GM21723 (cell line): Measurements from ENCODE around the gene KLHL3.
"Not testable (repeated sequence)": the region's sequence is repeated elsewhere in the genome, so short reads cannot be mapped to it uniquely, and the experiment has no call there.

Experiments
- ATAC-seq: cut with Tn5 transposase; IDR thresholded peaks from one replicate; pipeline ENCODE4 v1.9.1; 2021; ENCODE audit warnings: mild to moderate bottlenecking, moderate library complexity; ENCODE audit not compliant: unreplicated experiment

The KLHL3 gene, protein sequence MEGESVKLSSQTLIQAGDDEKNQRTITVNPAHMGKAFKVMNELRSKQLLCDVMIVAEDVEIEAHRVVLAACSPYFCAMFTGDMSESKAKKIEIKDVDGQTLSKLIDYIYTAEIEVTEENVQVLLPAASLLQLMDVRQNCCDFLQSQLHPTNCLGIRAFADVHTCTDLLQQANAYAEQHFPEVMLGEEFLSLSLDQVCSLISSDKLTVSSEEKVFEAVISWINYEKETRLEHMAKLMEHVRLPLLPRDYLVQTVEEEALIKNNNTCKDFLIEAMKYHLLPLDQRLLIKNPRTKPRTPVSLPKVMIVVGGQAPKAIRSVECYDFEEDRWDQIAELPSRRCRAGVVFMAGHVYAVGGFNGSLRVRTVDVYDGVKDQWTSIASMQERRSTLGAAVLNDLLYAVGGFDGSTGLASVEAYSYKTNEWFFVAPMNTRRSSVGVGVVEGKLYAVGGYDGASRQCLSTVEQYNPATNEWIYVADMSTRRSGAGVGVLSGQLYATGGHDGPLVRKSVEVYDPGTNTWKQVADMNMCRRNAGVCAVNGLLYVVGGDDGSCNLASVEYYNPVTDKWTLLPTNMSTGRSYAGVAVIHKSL

GRCh38 chr5:137735555-137736284, at the start of gene KLHL3:
KLHL3 (minus strand) TSS chr5:137736089; CDS start chr5:137735646, 443 bp downstream.
- ATAC-seq = peak; percentile 46

- ATAC-seq = no peak
Observed at GRCh38 chr5:137782984-137783536, 47.2 kb upstream of the KLHL3 start.

- ATAC-seq = no peak
Observed at GRCh38 chr5:137782055-137782454, 46.2 kb upstream of the KLHL3 start.

DNA sequence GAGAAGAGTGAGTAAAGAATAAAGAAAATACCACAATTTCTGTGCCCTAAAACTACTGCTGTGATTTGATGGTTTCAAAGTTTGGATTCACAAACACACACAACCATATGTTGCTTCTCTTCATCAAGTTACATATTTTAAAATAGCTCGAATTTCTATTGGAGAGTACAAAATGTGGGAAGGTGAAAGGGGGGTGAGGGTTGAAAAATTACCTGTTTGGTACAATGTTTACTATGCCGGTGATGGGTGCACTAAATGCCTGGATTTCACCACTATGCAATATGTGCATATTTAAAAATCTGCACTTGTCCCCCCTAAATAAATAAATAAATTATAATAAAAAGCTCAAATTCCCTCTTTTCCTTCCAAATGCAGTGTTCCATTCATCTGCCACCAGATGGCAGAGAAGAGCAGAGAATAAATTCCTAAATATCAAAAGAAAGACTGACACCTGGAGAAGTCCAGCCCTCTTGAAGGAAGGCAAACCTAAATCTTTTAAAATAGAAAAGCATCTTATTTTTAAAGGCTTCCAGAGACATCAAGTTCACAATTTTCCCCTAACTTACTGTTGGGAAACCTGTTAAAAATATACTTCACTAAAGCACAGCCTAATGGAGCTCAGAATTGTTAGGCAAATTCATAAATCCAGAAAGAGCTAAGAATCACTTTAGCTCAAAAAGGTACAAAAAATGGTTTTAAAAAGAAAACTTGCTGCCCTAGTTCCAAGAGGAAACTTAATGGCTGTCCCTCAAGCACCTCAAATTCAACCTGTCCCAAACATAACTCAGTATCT, 43.1 kb upstream of the KLHL3 start:
- ATAC-seq = no peak

GRCh38 chr5:137767937-137768336, 32.0 kb upstream of the KLHL3 start:
- ATAC-seq = not testable (repeated sequence)

DNA sequence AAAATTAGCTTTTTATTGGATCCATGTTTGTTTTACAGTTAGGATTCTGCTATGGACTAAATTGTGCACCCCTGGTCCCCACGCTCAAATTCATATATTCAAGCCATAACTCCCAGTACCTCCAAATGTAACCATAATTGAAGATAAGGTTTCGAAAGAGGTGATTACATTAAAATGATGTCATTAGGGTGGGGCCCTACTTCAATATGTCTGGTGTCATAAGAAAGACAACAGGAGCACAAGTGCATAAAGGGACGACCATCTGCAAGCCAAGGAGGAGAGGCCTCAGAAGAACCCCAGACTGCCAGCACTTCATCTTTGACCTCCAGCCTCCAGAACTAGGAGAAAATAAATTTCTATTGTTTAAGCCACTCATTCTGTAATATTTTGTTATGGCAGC, 25.7 kb upstream of the KLHL3 start:
- no peak for ATAC-seq

- no peak for ATAC-seq
Observed at GRCh38 chr5:137760719-137761516, 25.0 kb upstream of the KLHL3 start.

DNA sequence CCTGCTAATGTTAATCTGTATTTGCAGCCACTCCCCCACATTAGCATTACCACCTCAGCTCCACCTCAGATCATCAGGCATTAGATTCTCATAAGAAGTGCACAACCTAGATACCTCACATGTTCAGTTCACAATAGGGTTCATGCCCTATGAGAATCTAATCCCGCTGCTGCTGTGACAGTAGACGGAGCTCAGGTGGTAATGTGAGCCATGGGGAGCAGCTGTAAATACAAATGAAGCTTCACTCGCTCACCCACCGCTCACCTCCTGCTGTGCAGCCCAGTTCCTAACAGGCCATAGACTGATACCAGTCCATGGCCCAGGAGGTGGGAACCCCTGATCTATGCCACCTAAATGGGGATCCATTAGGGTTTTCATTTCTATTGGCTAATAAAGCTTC, 24.4 kb upstream of the KLHL3 start:
- ATAC-seq = no peak

- ATAC-seq = no peak
Observed at GRCh38 chr5:137758715-137759306, 22.9 kb upstream of the KLHL3 start.

DNA sequence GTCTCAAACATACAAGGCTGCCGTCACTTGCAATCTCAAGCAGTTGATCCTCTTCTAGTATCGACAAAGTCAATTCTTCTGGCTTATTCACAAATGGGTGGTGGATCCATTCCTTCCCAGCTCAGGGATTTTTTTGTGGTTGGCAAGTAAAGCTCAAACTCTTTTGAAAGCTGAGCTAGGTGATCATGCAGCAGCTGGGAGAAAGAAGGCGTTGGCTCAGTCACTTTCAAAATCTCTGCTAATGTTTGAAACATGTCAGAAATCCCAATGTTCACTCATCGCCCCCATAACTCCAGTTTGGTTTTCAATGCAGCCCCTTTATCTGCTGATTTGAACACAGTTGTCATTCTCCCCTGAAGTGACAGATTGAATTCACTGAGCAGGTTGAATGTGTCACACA, 22.2 kb upstream of the KLHL3 start:
- no peak for ATAC-seq

- no peak for ATAC-seq
Observed at GRCh38 chr5:137757634-137758033, 21.7 kb upstream of the KLHL3 start.

DNA sequence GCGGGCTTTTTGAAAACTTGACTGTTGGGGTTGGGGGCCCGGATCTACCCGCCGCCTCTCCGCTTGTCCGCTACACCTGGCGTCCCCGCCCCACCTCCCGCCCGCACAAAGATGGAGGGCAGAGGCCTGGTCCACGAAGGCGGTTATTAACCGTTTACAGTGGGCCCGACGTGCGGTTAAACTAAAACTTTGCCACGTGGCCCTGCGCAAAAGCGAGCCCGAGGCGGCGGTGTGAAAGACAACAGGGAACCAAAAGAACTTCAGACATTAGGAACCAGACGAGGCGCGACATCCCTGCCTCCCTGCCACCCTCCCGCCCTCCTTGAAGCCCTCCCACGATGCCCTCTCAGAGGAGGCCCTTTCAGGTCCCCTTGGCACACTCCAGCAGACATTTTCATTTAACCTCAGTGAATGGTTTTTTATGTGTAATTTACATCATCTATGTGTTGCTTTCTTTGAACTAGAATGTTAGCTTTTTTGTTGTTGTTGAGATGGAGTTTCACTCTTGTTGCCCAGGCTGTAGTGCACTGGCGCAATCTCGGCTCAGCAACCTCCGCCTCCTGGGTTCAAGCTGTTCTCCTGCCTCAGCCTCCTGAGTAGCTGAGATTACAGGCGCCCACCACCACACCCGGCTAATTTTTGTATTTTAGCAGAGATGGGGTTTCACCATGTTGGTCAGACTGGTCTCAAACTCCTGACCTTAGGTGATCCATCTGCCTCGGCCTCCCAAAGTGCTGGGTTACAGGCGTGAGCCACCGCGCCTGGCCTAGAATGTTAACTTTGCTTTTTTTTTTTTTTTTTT, 19.3 kb upstream of the KLHL3 start:
- ATAC-seq = peak; percentile 24

DNA sequence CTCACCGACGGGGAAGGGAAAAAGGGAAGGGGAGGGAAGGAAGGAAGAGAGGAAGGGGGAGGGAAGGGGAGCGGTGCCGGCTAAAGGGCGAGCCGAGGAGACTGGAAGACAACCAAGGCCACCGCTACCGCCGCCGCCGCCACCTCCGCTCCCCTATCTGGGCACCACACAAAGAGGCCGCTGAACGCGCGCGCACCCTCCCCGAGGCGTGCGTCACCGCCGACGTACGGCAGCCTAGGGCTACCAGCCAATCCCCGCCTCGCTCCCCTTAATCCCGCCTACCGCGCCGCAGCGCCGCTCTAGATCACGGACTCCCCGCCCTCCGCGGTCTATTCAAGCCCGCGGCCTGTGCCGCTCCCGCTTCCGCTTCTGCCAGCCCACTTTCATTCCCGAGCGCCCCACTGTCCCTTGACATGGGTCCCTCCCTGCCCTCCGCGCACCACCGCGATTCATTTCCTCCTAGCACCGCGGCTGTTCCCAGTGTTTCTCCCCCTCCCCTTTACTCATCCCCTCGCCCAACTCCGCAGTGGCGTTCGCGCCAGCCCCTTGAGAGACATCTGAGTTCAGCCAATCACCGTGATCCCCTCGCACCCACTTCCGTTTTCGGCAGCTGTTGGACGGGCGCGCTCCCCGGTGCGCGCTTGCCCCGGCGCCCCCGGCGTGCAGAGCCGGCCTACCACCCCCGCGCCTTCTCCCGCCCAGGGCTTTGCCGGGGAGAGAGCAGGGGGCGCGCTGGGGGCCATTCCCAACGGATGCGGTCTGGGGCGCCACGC, 18.5 kb upstream of the KLHL3 start, which contains the start of gene HNRNPA0:
Gene HNRNPA0, minus strand, starts transcription at position 176 of the 773 bp plus-strand sequence. CDS start 297 bp downstream, outside the sequence.
- peak; percentile 80 for ATAC-seq

DNA sequence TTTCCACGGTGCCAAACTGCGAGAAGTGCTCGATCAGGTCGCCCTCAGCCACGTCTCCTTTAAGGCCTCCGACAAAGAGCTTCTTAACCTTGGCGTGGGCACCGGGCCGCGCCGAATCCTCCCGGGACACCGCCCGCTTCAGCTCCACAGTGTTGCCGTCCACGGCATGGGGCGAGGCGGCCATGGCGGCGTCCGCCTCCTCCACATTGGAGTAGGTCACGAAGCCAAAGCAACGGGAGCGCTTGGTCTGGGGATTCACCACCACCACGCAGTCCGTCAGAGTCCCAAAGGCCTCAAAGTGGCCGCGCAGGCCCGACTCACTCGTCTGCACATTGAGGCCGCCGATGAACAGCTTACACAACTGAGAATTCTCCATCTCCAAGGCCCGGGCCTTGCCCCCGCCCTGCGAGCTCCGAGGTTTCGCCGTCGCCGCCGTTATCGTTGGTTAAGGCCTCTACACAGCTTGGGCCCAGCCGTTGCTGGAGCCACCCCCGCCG, 17.9 kb upstream of the KLHL3 start:
- ATAC-seq = peak; percentile 22

GRCh38 chr5:137752905-137753690, 17.2 kb upstream of the KLHL3 start:
- ATAC-seq = no peak

DNA sequence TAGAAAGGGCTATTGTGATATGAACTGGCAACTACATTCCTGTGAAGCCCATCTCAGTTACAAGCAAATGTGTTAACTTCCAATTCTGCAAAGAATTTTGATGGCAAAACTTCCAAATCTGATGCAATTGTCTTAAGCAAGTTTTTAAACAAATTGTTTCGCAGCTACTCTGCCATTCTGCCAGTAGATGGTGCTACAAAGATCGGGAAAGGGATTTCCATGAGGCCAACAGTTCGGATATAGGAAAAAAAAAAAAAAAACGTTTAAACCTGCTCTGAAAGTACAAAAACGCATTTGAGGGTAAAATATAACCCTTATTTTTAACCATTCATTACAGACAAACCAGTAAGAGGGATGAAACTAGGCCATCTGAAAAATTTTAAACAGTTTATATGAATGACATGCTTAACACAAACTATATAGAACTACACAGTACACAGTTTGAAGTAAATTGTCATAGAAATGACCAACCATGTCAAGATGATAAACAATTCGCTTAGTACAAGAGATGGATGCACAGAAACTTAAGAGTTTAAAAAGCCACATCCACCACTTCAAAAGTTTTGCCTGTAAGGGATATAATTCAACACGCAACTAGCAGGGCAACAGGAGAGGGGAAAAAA, 16.1 kb upstream of the KLHL3 start:
- no peak for ATAC-seq
